ENCODE measurements around the gene IGSF21.

DNA sequence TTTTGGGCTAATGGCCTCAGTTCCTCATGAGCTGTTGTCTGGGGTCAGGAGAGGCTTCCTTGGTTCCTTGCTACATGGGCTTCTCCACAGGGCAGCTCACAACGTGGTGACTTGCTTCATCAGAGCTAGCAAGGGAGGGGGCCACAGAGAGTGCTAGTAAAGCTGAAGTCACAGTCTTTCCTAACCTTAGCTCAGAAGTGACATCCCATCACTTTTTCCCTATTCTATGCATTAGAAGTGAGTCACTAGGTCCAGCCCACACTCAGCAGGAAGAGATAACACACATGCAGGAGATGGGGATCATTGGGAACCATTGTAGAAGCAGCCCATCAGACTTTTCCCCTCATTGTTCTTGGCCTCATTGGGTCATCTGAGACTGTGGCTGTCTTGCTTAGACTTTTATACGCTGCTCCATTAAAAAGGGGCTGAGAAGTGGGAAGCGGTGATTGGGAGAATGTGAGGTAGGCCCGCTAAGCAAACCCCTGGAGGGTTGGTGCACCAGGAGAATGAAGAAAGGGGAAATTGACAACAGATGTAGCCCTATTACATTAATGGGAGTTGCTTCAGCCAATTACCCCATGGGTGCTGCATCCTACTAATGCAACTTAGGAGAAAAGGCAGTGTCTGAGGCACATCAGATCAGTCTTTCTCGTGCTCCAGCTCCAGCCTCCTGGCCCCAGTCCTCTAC is 22.1 kb upstream of the IGSF21 start:
- TF ChIP-seq GATA3 (IDR thresholded peaks at IDR 0.05; ENCODE audit: low read depth, low read length) (no peak), GATA2 (IDR thresholded peaks at IDR 0.05; ENCODE audit: low read depth, low read length) (no peak)

Measured in SH-SY5Y (cell line).